ENCODE results near the gene KATNA1. TPM values are rescaled to one million over a fixed set of nuclear protein-coding genes. Genes with fewer than 3 reads are reported as not detected.

KATNA1 gene
- total and polyA plus RNA-seq, 4 donors: 10.5 to 28.1 (median 12.4) TPM

GRCh38 chr6:149586149-149586548, 62.4 kb downstream of the KATNA1 start:
- 96 to 100% methylated on average over 2 of the region's 2 CpGs for WGBS, 2 donors
- DNase-seq (no peak), ATAC-seq (ENCODE audit: insufficient read depth, low FRiP score) (no peak)
- no peaks in the 10 kb centered on the region for H3K4me1 ChIP-seq (ENCODE audit: control insufficient read depth in 5 of 5, insufficient read depth in 5 of 5, low read length in 5 of 5)
- H3K9ac ChIP-seq (ENCODE audit: insufficient read depth in 1 of 2, low read length in 2 of 2): no peak overlapping the region
- H3K27me3 ChIP-seq (ENCODE audit: control insufficient read depth in 3 of 3, insufficient read depth in 3 of 3, low read length in 2 of 3): no peaks in the 10 kb centered on the region
- peaks cover 15 to 23% (median 19%) of the 10 kb centered on the region in 4 donors for H3K36me3 ChIP-seq (ENCODE audit: control insufficient read depth in 4 of 4, insufficient read depth in 4 of 4, low read length in 4 of 4)
- no peaks in the 10 kb centered on the region for H3K9me3 ChIP-seq (ENCODE audit: control insufficient read depth in 4 of 4, insufficient read depth in 3 of 4, low read length in 3 of 4)
- TF ChIP-seq CTCF (IDR thresholded peaks at IDR 0.05; ENCODE audit: control extremely low read depth, extremely low read depth): no peak
- no peak overlapping the region for H3K27ac ChIP-seq (ENCODE audit: low read depth in 1 of 2, low read length in 1 of 2)
- H3K4me3 ChIP-seq: no peak overlapping the region

GRCh38 chr6:149581349-149581748, 67.2 kb downstream of the KATNA1 start:
- H3K36me3 ChIP-seq (ENCODE audit: control insufficient read depth in 4 of 4, insufficient read depth in 4 of 4, low read length in 4 of 4): peaks cover 9 to 27% (median 18%) of the 10 kb centered on the region in 4 donors
- no peak for DNase-seq
- no peak overlapping the region for H3K27ac ChIP-seq (ENCODE audit: low read depth in 1 of 2, low read length in 1 of 2)
- no peak overlapping the region for H3K4me3 ChIP-seq
- H3K27me3 ChIP-seq (ENCODE audit: control insufficient read depth in 3 of 3, insufficient read depth in 3 of 3, low read length in 2 of 3): no peaks in the 10 kb centered on the region
- no peak overlapping the region for H3K9ac ChIP-seq (ENCODE audit: insufficient read depth in 1 of 2, low read length in 2 of 2)
- no peak for TF ChIP-seq CTCF (IDR thresholded peaks at IDR 0.05; ENCODE audit: control extremely low read depth, extremely low read depth)
- H3K4me1 ChIP-seq (ENCODE audit: control insufficient read depth in 5 of 5, insufficient read depth in 5 of 5, low read length in 5 of 5): no peaks in the 10 kb centered on the region
- no peaks in the 10 kb centered on the region for H3K9me3 ChIP-seq (ENCODE audit: control insufficient read depth in 4 of 4, insufficient read depth in 3 of 4, low read length in 3 of 4)
- WGBS, 2 donors: 95% methylated on average over 5 of the region's 5 CpGs
- ATAC-seq (ENCODE audit: insufficient read depth, low FRiP score): no peak

- no peak overlapping the region for H3K9ac ChIP-seq (ENCODE audit: insufficient read depth in 1 of 2, low read length in 2 of 2)
- no peak for TF ChIP-seq CTCF (IDR thresholded peaks at IDR 0.05; ENCODE audit: control extremely low read depth, extremely low read depth)
- H3K4me3 ChIP-seq: no peak overlapping the region
- 97% methylated on average over 5 of the region's 5 CpGs for WGBS, 2 donors
- no peaks in the 10 kb centered on the region for H3K4me1 ChIP-seq (ENCODE audit: control insufficient read depth in 5 of 5, insufficient read depth in 5 of 5, low read length in 5 of 5)
- no peak overlapping the region for H3K27ac ChIP-seq (ENCODE audit: low read depth in 1 of 2, low read length in 1 of 2)
- H3K9me3 ChIP-seq (ENCODE audit: control insufficient read depth in 4 of 4, insufficient read depth in 3 of 4, low read length in 3 of 4): no peaks in the 10 kb centered on the region
- H3K27me3 ChIP-seq (ENCODE audit: control insufficient read depth in 3 of 3, insufficient read depth in 3 of 3, low read length in 2 of 3): no peaks in the 10 kb centered on the region
- no peak for DNase-seq
- H3K36me3 ChIP-seq (ENCODE audit: control insufficient read depth in 4 of 4, insufficient read depth in 4 of 4, low read length in 4 of 4): peaks cover 9 to 24% (median 14%) of the 10 kb centered on the region in 4 donors
- ATAC-seq (ENCODE audit: insufficient read depth, low FRiP score): no peak
These were observed 67.6 kb downstream of the KATNA1 start for GRCh38 chr6:149580880-149581279.

GRCh38 chr6:149567945-149568585, 80.4 kb downstream of the KATNA1 start:
- H3K4me3 ChIP-seq: no peak overlapping the region
- peaks cover 0 to 12% (median 4%) of the 10 kb centered on the region in 5 donors for H3K4me1 ChIP-seq (ENCODE audit: control insufficient read depth in 5 of 5, insufficient read depth in 5 of 5, low read length in 5 of 5)
- H3K9ac ChIP-seq (ENCODE audit: insufficient read depth in 1 of 2, low read length in 2 of 2): no peak overlapping the region
- ATAC-seq (ENCODE audit: insufficient read depth, low FRiP score) (no peak), DNase-seq (no peak)
- 84 to 89% methylated on average over 7 of the region's 7 CpGs for WGBS, 2 donors
- no peaks in the 10 kb centered on the region for H3K27me3 ChIP-seq (ENCODE audit: control insufficient read depth in 3 of 3, insufficient read depth in 3 of 3, low read length in 2 of 3)
- no peak for TF ChIP-seq CTCF (IDR thresholded peaks at IDR 0.05; ENCODE audit: control extremely low read depth, extremely low read depth)
- H3K36me3 ChIP-seq (ENCODE audit: control insufficient read depth in 4 of 4, insufficient read depth in 4 of 4, low read length in 4 of 4): peaks cover 0 to 3% (median 0%) of the 10 kb centered on the region in 4 donors
- H3K9me3 ChIP-seq (ENCODE audit: control insufficient read depth in 4 of 4, insufficient read depth in 3 of 4, low read length in 3 of 4): no peaks in the 10 kb centered on the region
- no peak overlapping the region for H3K27ac ChIP-seq (ENCODE audit: low read depth in 1 of 2, low read length in 1 of 2)

Measured in lung (tissue), 12 donors.